Activated naive CD4-positive, alpha-beta T cell treated with anti-CD3 and anti-CD28 coated beads, Interleukin-2, amount 50 U/mL, for 24 hours (primary cell): Measurements from ENCODE around the gene OSER1.
"Not testable (repeated sequence)": the region's sequence is repeated elsewhere in the genome, so short reads cannot be mapped to it uniquely, and the experiment has no call there.

Source experiments
- H3K27ac Mint-ChIP-seq: one replicate; pipeline ENCODE4 v1.8.0; 2021; ENCODE audit warnings: mild to moderate bottlenecking, mixed read lengths
- H3K27me3 Mint-ChIP-seq: one replicate; pipeline ENCODE4 v1.8.0; 2021; ENCODE audit warnings: mixed read lengths
- H3K36me3 Mint-ChIP-seq: one replicate; pipeline ENCODE4 v1.8.0; 2021; ENCODE audit warnings: mixed read lengths
- H3K4me1 Mint-ChIP-seq: one replicate; pipeline ENCODE4 v1.8.0; 2021; ENCODE audit warnings: mixed read lengths
- H3K4me3 Mint-ChIP-seq: one replicate; pipeline ENCODE4 v1.8.0; 2021; ENCODE audit warnings: mild to moderate bottlenecking, mixed read lengths
- H3K9me3 Mint-ChIP-seq: one replicate; pipeline ENCODE4 v1.8.0; 2021; ENCODE audit warnings: mixed read lengths

Gene OSER1

GRCh38 chr20:44210406-44211176, at the start of gene OSER1:
Gene OSER1 (minus strand): TSS chr20:44210771. CDS start chr20:44206957, 3,814 bp downstream.
- Mint-ChIP-seq H3K4me1 (peaks cover 74% of the 10 kb centered on the region), H3K4me3 (peak within 1 kb of the TSS; percentile 95), H3K9me3 (no peaks in the 10 kb centered on the region), H3K36me3 (peaks cover 11% of the 10 kb centered on the region), H3K27ac (peak within 1 kb of the TSS; percentile 97), H3K27me3 (no peaks in the 10 kb centered on the region)

GRCh38 chr20:44258226-44258890, 47.8 kb upstream of the OSER1 start:
- H3K4me1 Mint-ChIP-seq = no peaks in the 10 kb centered on the region
- no peak overlapping the region for H3K4me3 Mint-ChIP-seq
- H3K36me3 Mint-ChIP-seq = peaks cover 3% of the 10 kb centered on the region
- no peak overlapping the region for H3K27ac Mint-ChIP-seq
- no peaks in the 10 kb centered on the region for H3K27me3 Mint-ChIP-seq
- no peaks in the 10 kb centered on the region for H3K9me3 Mint-ChIP-seq

DNA sequence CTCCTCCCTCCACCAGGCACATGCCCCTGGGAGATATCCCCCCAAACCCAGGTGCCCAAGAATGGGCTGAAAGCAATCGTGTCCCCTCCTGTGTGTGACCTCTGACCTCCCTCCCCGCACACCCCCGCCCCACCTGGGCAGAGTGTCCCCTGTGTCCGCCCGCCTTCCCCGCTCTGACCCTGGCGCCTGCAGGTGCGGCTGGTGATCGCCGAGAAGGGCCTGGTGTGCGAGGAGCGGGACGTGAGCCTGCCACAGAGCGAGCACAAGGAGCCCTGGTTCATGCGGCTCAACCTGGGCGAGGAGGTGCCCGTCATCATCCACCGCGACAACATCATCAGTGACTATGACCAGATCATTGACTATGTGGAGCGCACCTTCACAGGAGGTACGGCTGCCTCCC, 46.4 kb upstream of the OSER1 start:
- Mint-ChIP-seq H3K27ac (no peak overlapping the region), H3K36me3 (peaks cover 7% of the 10 kb centered on the region), H3K9me3 (no peaks in the 10 kb centered on the region), H3K27me3 (no peaks in the 10 kb centered on the region), H3K4me1 (no peaks in the 10 kb centered on the region), H3K4me3 (no peak overlapping the region)

- H3K27ac Mint-ChIP-seq = no peak overlapping the region
- H3K27me3 Mint-ChIP-seq = peaks cover under 1% of the 10 kb centered on the region
- no peak overlapping the region for H3K4me3 Mint-ChIP-seq
- no peaks in the 10 kb centered on the region for H3K4me1 Mint-ChIP-seq
- H3K9me3 Mint-ChIP-seq = no peaks in the 10 kb centered on the region
- H3K36me3 Mint-ChIP-seq = peaks cover 7% of the 10 kb centered on the region
Observed at GRCh38 chr20:44255942-44256341, 45.4 kb upstream of the OSER1 start.

DNA sequence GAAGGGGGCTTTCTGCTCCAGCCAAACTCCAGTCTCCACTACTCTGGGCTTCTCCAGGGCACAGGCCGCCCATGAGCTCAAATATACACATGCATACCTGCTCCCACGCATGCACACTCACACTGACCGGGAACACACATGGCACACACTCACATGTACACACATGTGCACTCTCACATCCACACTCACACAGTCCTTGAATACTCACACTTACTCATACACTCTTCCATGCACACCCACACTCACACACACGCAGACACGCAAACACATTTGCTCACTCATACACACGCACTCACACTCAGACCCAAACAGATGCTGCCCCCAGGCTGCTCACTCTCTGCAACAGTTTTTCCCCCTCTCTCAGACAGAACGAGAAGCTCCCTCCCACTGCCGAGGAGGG, 43.5 kb upstream of the OSER1 start:
- peaks cover 10% of the 10 kb centered on the region for H3K36me3 Mint-ChIP-seq
- peaks cover 4% of the 10 kb centered on the region for H3K27me3 Mint-ChIP-seq
- H3K9me3 Mint-ChIP-seq = no peaks in the 10 kb centered on the region
- H3K4me3 Mint-ChIP-seq = no peak overlapping the region
- H3K4me1 Mint-ChIP-seq = no peaks in the 10 kb centered on the region
- H3K27ac Mint-ChIP-seq = no peak overlapping the region

DNA sequence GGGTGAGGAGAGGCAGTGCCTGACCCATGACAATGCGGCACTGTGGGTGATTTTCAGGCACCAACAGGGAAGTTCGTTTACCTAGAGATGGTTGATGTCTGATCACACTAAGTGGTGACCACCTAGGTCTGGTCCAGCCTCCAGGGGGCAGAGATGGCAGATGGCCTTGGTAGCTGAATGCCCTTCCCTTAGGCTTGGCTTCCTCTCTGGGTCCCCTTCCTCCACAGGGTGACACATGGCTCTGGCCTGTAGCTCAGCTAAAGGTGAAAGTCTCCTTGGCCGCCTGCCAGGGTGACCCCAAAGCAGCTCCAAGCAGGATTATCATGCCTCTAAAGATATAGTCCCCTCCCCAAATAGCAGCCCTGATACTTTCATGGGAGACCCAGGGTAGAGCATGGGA, 43.0 kb upstream of the OSER1 start:
- H3K9me3 Mint-ChIP-seq = no peaks in the 10 kb centered on the region
- no peak overlapping the region for H3K4me3 Mint-ChIP-seq
- no peak overlapping the region for H3K27ac Mint-ChIP-seq
- H3K36me3 Mint-ChIP-seq = peaks cover 10% of the 10 kb centered on the region
- no peaks in the 10 kb centered on the region for H3K4me1 Mint-ChIP-seq
- H3K27me3 Mint-ChIP-seq = peaks cover 7% of the 10 kb centered on the region

- Mint-ChIP-seq H3K36me3 (peaks cover 10% of the 10 kb centered on the region), H3K4me1 (peaks cover 8% of the 10 kb centered on the region), H3K4me3 (no peak overlapping the region), H3K27ac (no peak overlapping the region), H3K27me3 (peaks cover 14% of the 10 kb centered on the region), H3K9me3 (no peaks in the 10 kb centered on the region)
Observed at GRCh38 chr20:44251284-44251683, 40.7 kb upstream of the OSER1 start.

DNA sequence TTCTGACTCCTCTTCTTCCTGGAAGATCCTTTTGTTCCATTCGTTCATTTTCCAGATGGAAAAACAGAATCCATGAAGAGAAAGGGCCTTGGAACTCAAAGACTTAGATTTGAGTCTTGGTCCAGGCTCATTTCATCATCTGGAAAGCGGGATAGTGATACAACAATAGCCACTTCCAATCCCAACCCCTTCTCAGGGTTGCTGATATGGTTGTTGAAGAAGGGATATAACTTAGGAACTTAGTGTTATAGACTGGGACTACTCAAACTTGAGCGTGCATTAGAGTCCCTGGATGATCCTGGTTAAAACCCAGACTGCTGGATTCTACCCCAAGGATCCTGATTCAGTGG, 37.8 kb upstream of the OSER1 start:
- Mint-ChIP-seq H3K4me3 (no peak overlapping the region), H3K27ac (no peak overlapping the region), H3K36me3 (peaks cover 7% of the 10 kb centered on the region), H3K9me3 (no peaks in the 10 kb centered on the region), H3K4me1 (peaks cover 8% of the 10 kb centered on the region), H3K27me3 (peaks cover 14% of the 10 kb centered on the region)

DNA sequence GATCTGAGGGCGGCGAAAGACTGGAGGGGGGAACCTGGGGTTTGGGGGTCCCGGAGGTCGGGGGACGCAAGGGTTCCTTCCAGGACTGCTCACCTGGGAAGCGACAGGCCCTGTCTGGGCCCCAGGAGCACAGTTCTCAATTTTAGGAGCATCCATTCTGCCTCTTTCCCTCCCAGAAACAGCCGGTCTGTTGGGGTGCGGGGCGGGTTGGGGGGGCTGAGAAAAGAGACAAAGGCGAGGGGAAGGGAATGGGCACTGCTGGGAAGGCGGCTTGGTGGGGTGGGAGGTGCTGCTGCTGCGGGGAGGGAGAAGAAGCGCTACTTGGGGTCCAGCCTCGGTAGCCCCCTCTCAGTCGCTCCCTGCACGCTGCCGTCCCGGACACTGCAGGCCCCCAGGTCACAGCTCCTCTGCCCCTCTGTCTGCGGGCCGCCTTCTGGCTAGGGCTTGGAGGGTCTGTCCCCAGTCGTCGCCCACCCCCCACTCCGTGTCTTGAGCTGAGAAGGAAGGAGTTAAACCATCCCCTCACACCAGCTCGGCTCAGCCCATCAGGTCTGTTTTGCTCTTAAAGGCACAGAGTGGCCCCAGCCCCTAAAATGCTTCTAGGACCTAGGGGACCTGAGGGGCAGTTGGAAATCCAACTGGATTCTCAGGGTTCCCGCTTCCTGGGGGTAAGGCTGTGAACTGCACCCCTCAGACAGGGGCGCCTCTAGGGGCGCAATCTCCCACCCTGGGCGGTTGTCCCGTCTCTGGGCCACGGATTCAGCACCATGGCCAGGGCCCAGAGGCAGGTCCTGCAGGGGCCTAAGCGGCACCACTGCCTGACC, 37.2 kb upstream of the OSER1 start:
- H3K27ac Mint-ChIP-seq = no peak overlapping the region
- no peaks in the 10 kb centered on the region for H3K9me3 Mint-ChIP-seq
- peaks cover 8% of the 10 kb centered on the region for H3K4me1 Mint-ChIP-seq
- no peak overlapping the region for H3K4me3 Mint-ChIP-seq
- peaks cover 14% of the 10 kb centered on the region for H3K27me3 Mint-ChIP-seq
- H3K36me3 Mint-ChIP-seq = peaks cover 4% of the 10 kb centered on the region

DNA sequence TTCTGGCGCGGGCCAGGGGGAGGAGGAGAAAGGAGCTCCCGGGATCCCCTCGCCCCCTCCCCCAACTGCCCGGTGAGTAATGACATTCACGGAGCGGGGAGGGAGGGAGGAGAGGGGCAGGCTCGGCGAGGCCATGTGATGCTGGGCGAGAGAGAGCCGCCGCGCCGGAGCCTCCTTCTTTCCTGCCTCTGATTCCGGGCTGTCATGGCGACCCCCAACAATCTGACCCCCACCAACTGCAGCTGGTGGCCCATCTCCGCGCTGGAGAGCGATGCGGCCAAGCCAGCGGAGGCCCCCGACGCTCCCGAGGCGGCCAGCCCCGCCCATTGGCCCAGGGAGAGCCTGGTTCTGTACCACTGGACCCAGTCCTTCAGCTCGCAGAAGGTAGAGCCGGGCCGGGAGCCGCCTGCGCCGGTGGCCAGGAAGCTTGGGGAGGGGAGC, 36.6 kb upstream of the OSER1 start, which contains the start of gene GDAP1L1:
GDAP1L1 (plus strand) TSS at position 178 of the 441 bp plus-strand sequence; CDS start at position 205, 27 bp downstream.
- Mint-ChIP-seq H3K27ac (no peak within 1 kb of the TSS), H3K9me3 (no peaks in the 10 kb centered on the region), H3K36me3 (peaks cover 3% of the 10 kb centered on the region), H3K27me3 (peaks cover 14% of the 10 kb centered on the region), H3K4me1 (peaks cover 8% of the 10 kb centered on the region), H3K4me3 (peak within 1 kb of the TSS; percentile 64)

- Mint-ChIP-seq H3K27me3 (peaks cover 14% of the 10 kb centered on the region), H3K4me1 (peaks cover 8% of the 10 kb centered on the region), H3K9me3 (no peaks in the 10 kb centered on the region), H3K27ac (no peak overlapping the region), H3K4me3 (no peak overlapping the region), H3K36me3 (peaks cover 3% of the 10 kb centered on the region)
Observed at GRCh38 chr20:44245977-44246376, 35.4 kb upstream of the OSER1 start.

GRCh38 chr20:44241796-44242195, 31.2 kb upstream of the OSER1 start:
- Mint-ChIP-seq H3K36me3 (peaks cover 2% of the 10 kb centered on the region), H3K4me3 (no peak overlapping the region), H3K9me3 (no peaks in the 10 kb centered on the region), H3K27me3 (peaks cover 2% of the 10 kb centered on the region), H3K4me1 (peaks cover 3% of the 10 kb centered on the region), H3K27ac (no peak overlapping the region)

DNA sequence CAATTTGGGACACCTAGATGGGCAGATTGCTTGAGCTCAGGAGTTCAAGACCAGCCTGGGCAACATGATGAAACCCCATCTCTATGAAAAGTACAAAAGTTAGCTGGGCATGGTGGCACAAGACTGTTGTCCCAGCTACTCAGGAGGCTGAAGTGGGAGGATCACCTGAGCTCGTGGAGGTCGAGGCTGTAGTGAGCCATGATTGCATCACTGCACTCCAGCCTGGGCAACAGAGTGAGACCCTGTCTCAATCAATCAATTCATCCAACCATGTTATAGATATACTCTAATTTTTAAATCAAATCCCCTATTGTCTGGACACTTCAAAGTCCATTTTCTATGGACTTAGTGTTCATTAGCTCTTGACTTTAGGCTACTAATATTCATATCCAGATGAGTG, 26.3 kb upstream of the OSER1 start:
- not testable (repeated sequence) for H3K36me3 Mint-ChIP-seq, H3K9me3 Mint-ChIP-seq, H3K4me3 Mint-ChIP-seq, H3K27me3 Mint-ChIP-seq, H3K27ac Mint-ChIP-seq, H3K4me1 Mint-ChIP-seq

GRCh38 chr20:44235702-44236101, 25.1 kb upstream of the OSER1 start:
- H3K4me1 Mint-ChIP-seq = peaks cover 7% of the 10 kb centered on the region
- no peaks in the 10 kb centered on the region for H3K27me3 Mint-ChIP-seq
- H3K9me3 Mint-ChIP-seq = no peaks in the 10 kb centered on the region
- H3K36me3 Mint-ChIP-seq = peaks cover 2% of the 10 kb centered on the region
- H3K4me3 Mint-ChIP-seq = no peak overlapping the region
- H3K27ac Mint-ChIP-seq = no peak overlapping the region

GRCh38 chr20:44234566-44235317, 24.2 kb upstream of the OSER1 start:
- Mint-ChIP-seq H3K27me3 (no peaks in the 10 kb centered on the region), H3K9me3 (no peaks in the 10 kb centered on the region), H3K27ac (no peak overlapping the region)

More at GRCh38 chr20:44234566-44235317, 24.2 kb upstream of the OSER1 start:
- no peak overlapping the region for H3K4me3 Mint-ChIP-seq
- no peaks in the 10 kb centered on the region for H3K36me3 Mint-ChIP-seq
- peaks cover 7% of the 10 kb centered on the region for H3K4me1 Mint-ChIP-seq
